IMR-90 (cell line): Measurements from ENCODE around the gene USP53. TPM values are rescaled to one million over a fixed set of nuclear protein-coding genes. Genes with fewer than 3 reads are reported as not detected.

Source experiments
- ATAC-seq: fragments of 200-7000 bp; cut with Tn5 transposase; 2 replicates; pipeline ENCODE4 v1.9.1; 2020; ENCODE audit warnings: low read depth, mild to moderate bottlenecking, moderate library complexity
- BruUV-seq: library from RNA; stranded (reverse); fragments of 400-500 nt; replicated peaks from 2 replicates; lab custom pipeline; 2021; lab: Mats Ljungman, UMichigan
- CTCF ChIA-PET: fragments of 300-600 bp; formaldehyde crosslinking; extraction: SDS; loops from one replicate; lab custom pipeline; 2021; ENCODE audit warnings: antibody characterized with exemption; lab: Yijun Ruan, JAX
- POLR2A ChIA-PET: fragments of 300-600 bp; sonication (Branson Sonifier 250); formaldehyde crosslinking; loops from one replicate; lab custom pipeline; 2022; ENCODE audit warnings: antibody characterized with exemption; ENCODE audit not compliant: unreplicated experiment; lab: Charles Lee
- DNase-seq: peaks from one replicate; pipeline ENCODE4 v3.0.0; 2013
- H2AFZ ChIP-seq: replicated peaks from 2 replicates; pipeline ENCODE3; 2013; ENCODE audit warnings: low read length, mild to moderate bottlenecking; ENCODE audit not compliant: poor library complexity
- H2AK5ac ChIP-seq: 2 replicates; pipeline ENCODE4 v1.6.1; 2013; ENCODE audit warnings: low read depth, low read length, inconsistent platforms
- H2AK9ac ChIP-seq: replicated peaks from 2 replicates; pipeline ENCODE3; 2013; ENCODE audit warnings: mild to moderate bottlenecking, low read depth, low read length, moderate library complexity; ENCODE audit not compliant: poor library complexity
- H2BK120ac ChIP-seq: 2 replicates; pipeline ENCODE4 v1.6.1; 2013; ENCODE audit warnings: low read depth, low read length, inconsistent platforms
- H2BK15ac ChIP-seq: 3 replicates; pipeline ENCODE4 v1.6.1; 2013; ENCODE audit warnings: low read depth, low read length, inconsistent platforms
- H2BK20ac ChIP-seq: 2 replicates; pipeline ENCODE4 v1.6.1; 2013; ENCODE audit warnings: low read depth, mild to moderate bottlenecking, inconsistent platforms, low read length, moderate library complexity
- H2BK5ac ChIP-seq: 2 replicates; pipeline ENCODE4 v1.6.1; 2013; ENCODE audit warnings: mild to moderate bottlenecking, low read depth, low read length, inconsistent platforms; ENCODE audit not compliant: poor library complexity, severe bottlenecking
- H3K14ac ChIP-seq: replicated peaks from 2 replicates; pipeline ENCODE4 v1.6.1; 2013; ENCODE audit warnings: low read depth, low read length, inconsistent platforms
- H3K18ac ChIP-seq: 2 replicates; pipeline ENCODE4 v1.6.1; 2013; ENCODE audit warnings: low read depth, low read length, control low read depth
- H3K23ac ChIP-seq: 2 replicates; pipeline ENCODE4 v1.6.1; 2013; ENCODE audit warnings: low read depth, low read length, inconsistent platforms
- H3K27ac ChIP-seq: 2 replicates; pipeline ENCODE4 v1.5.1; 2013; ENCODE audit warnings: mild to moderate bottlenecking, control low read depth, low read length; ENCODE audit not compliant: insufficient read depth
- H3K27me3 ChIP-seq: 2 replicates; pipeline ENCODE4 v1.6.1; 2013; ENCODE audit warnings: low read length; ENCODE audit not compliant: control insufficient read depth, insufficient read depth
- H3K36me3 ChIP-seq: 2 replicates; pipeline ENCODE4 v1.6.1; 2013; ENCODE audit warnings: low read length, mixed read lengths; ENCODE audit not compliant: control insufficient read depth, insufficient read depth
- H3K4ac ChIP-seq: 2 replicates; pipeline ENCODE4 v1.6.1; 2013; ENCODE audit warnings: low read depth, low read length, inconsistent platforms
- H3K4me1 ChIP-seq: 2 replicates; pipeline ENCODE4 v1.6.1; 2013; ENCODE audit warnings: low read length, mixed read lengths; ENCODE audit not compliant: control insufficient read depth, insufficient read depth
- H3K4me2 ChIP-seq: 2 replicates; pipeline ENCODE4 v1.6.1; 2013; ENCODE audit warnings: low read depth, mild to moderate bottlenecking, control low read depth, low read length, moderate library complexity
- H3K4me3 ChIP-seq: 2 replicates; pipeline ENCODE4 v1.5.1; 2013; ENCODE audit warnings: low read depth, mild to moderate bottlenecking, control low read depth, low read length, moderate library complexity; ENCODE audit not compliant: insufficient read depth
- H3K56ac ChIP-seq: 2 replicates; pipeline ENCODE4 v1.6.1; 2013; ENCODE audit warnings: low read length, inconsistent platforms; ENCODE audit not compliant: insufficient read depth; ENCODE audit errors: extremely low read depth
- H3K79me1 ChIP-seq, 2 experiments: 2 replicates each; pipeline ENCODE4 v1.6.1; 2013; ENCODE audit warnings: low read length in 2 of 2, inconsistent platforms in 1 of 2, low read depth in 1 of 2
- H3K9ac ChIP-seq: 2 replicates; pipeline ENCODE4 v1.6.1; 2013; ENCODE audit warnings: low read depth, low read length, control low read depth
- H3K9me1 ChIP-seq: 2 replicates; pipeline ENCODE4 v1.6.1; 2013; ENCODE audit warnings: low read length, inconsistent platforms; ENCODE audit not compliant: insufficient read depth
- H3K9me3 ChIP-seq: 2 replicates; pipeline ENCODE4 v1.6.1; 2013; ENCODE audit warnings: low read length; ENCODE audit not compliant: control insufficient read depth, insufficient read depth
- H4K20me1 ChIP-seq: 2 replicates; pipeline ENCODE4 v1.6.1; 2013; ENCODE audit warnings: low read length, inconsistent platforms; ENCODE audit not compliant: insufficient read depth
- H4K5ac ChIP-seq: 2 replicates; pipeline ENCODE4 v1.6.1; 2013; ENCODE audit warnings: mild to moderate bottlenecking, low read depth, low read length, control low read depth
- H4K8ac ChIP-seq, 2 experiments: 2 replicates each; pipeline ENCODE4 v1.6.1; 2013; ENCODE audit warnings: low read depth in 2 of 2, low read length in 2 of 2, control low read depth in 1 of 2, inconsistent platforms in 1 of 2
- H4K91ac ChIP-seq: 2 replicates; pipeline ENCODE4 v1.6.1; 2013; ENCODE audit warnings: low read depth, low read length, inconsistent platforms; ENCODE audit not compliant: insufficient read depth
- BHLHE40 ChIP-seq: fragments of 150-350 bp; IDR thresholded peaks from 2 replicates; pipeline ENCODE4 v1.6.1; 2016; ENCODE audit warnings: mild to moderate bottlenecking, low read depth, low read length
- CEBPB ChIP-seq: IDR thresholded peaks from 2 replicates; pipeline ENCODE4 v1.6.1; 2012; ENCODE audit warnings: low read depth, low read length, improper control_type of control experiment
- CHD1 ChIP-seq: IDR thresholded peaks from 2 replicates; pipeline ENCODE4 v1.6.1; 2012; ENCODE audit warnings: low read depth, low read length, improper control_type of control experiment
- CTCF ChIP-seq: conservative IDR thresholded peaks from 2 replicates; pipeline ENCODE4 v1.5.1; 2012; ENCODE audit warnings: mild to moderate bottlenecking, low read depth, low read length, improper control_type of control experiment
- FOS ChIP-seq: fragments of 150-350 bp; IDR thresholded peaks from 2 replicates; pipeline ENCODE4 v1.6.1; 2016; ENCODE audit warnings: low read depth, low read length
- MAFK ChIP-seq: IDR thresholded peaks from 2 replicates; pipeline ENCODE4 v1.6.1; 2012; ENCODE audit warnings: low read depth, low read length, improper control_type of control experiment
- MAZ ChIP-seq: IDR thresholded peaks from 2 replicates; pipeline ENCODE4 v1.6.1; 2012; ENCODE audit warnings: low read depth, mild to moderate bottlenecking, low read length, improper control_type of control experiment, moderate library complexity, borderline replicate concordance
- MXI1 ChIP-seq: IDR thresholded peaks from 2 replicates; pipeline ENCODE4 v1.6.1; 2012; ENCODE audit warnings: low read depth, mild to moderate bottlenecking, low read length, moderate library complexity, borderline replicate concordance
- NFE2L2 ChIP-seq: fragments of 150-350 bp; IDR thresholded peaks from 2 replicates; pipeline ENCODE4 v1.6.1; 2016; ENCODE audit warnings: low read depth, mild to moderate bottlenecking, low read length
- POLR2A ChIP-seq: IDR thresholded peaks from 2 replicates; pipeline ENCODE4 v1.6.1; 2012; ENCODE audit warnings: mild to moderate bottlenecking, low read depth, low read length
- RAD21 ChIP-seq: IDR thresholded peaks from 2 replicates; pipeline ENCODE4 v1.6.1; 2012; ENCODE audit warnings: low read length, improper control_type of control experiment
- RCOR1 ChIP-seq: IDR thresholded peaks from 2 replicates; pipeline ENCODE4 v1.6.1; 2012; ENCODE audit warnings: mild to moderate bottlenecking, low read length, improper control_type of control experiment; ENCODE audit not compliant: insufficient replicate concordance
- RFX5 ChIP-seq: IDR thresholded peaks from 2 replicates; pipeline ENCODE4 v1.8.0; 2012; ENCODE audit warnings: low read depth, mild to moderate bottlenecking, low read length, moderate library complexity
- SMC3 ChIP-seq: fragments of 150-350 bp; IDR thresholded peaks from 2 replicates; pipeline ENCODE4 v1.6.1; 2016; ENCODE audit warnings: low read depth, mild to moderate bottlenecking, antibody characterized with exemption, low read length, moderate library complexity
- USF2 ChIP-seq: fragments of 150-350 bp; IDR thresholded peaks from 2 replicates; pipeline ENCODE4 v1.6.1; 2017; ENCODE audit warnings: mild to moderate bottlenecking, antibody characterized with exemption, low read length, low read depth
- WGBS, 2 experiments: methylation state at CpG; one replicate each; pipeline versions ENCODE4 v1.1.5 to v1.1.7; 2013; ENCODE audit warnings: missing lambda C conversion rate in 2 of 2; ENCODE audit not compliant: insufficient read length in 1 of 2; ENCODE audit errors: extremely low coverage in 2 of 2; 5-methylcytosine and 5-hydroxymethylcytosine counted together
- dilution Hi-C: fragments of 300-500 bp; cut with HindIII; formaldehyde crosslinking; loops from one replicate; pipeline ENCODE4 v1.14.3; 2018; ENCODE audit warnings: low sequenced_read_pairs; ENCODE audit not compliant: unreplicated experiment
- in situ Hi-C: fragments of 300-500 bp; cut with MboI; formaldehyde crosslinking; loops from 3 replicates; pipeline ENCODE4 v1.14.3; 2019; ENCODE audit warnings: low sequenced_read_pairs, inconsistent platforms, mixed read lengths
- intact Hi-C: fragments of 100-400 bp; cut with micrococcal nuclease; formaldehyde crosslinking; loops from 2 replicates; pipeline ENCODE4 v1.10.0; 2022
- polyA plus RNA-seq, 3 experiments: library from polyadenylated mRNA; depleted of rRNA; stranded (reverse); fragments of >200 nt; gene quantifications; 2 replicates each; pipeline ENCODE4 v1.2.3, GENCODE V29; 2012; ENCODE audit warnings: low replicate concordance in 1 of 3
- total RNA-seq: library from RNA; depleted of rRNA; stranded (reverse); fragments of >200 nt; gene quantifications from 2 replicates; pipeline ENCODE4 v1.2.3, GENCODE V29; 2012

Gene USP53
- total and polyA plus RNA-seq, 2 of the 4 experiments (the other 2 are of a cell fraction), result 11.2 to 24.0 TPM

GRCh38 chr4:119218093-119218492, 5.6 kb downstream of the USP53 start (continued):
- TF ChIP-seq SMC3 (no peak), MAFK (no peak), USF2 (no peak)

GRCh38 chr4:119221412-119221811, 8.9 kb downstream of the USP53 start:
- no peak overlapping the region for H3K4ac ChIP-seq
- BruUV-seq, result no TSS peak
- no peak overlapping the region for H2BK5ac ChIP-seq
- H3K36me3 ChIP-seq, result peaks cover 6% of the 10 kb centered on the region
- no peak overlapping the region for H3K9ac ChIP-seq
- H3K18ac ChIP-seq, result no peak overlapping the region
- no peak overlapping the region for H3K14ac ChIP-seq
- H4K91ac ChIP-seq, result no peak overlapping the region
- peaks cover 15 to 24% of the 10 kb centered on the region in 2 experiments; a peak in 3 of 4 replicates for H3K79me1 ChIP-seq
- H4K8ac ChIP-seq, result no peak overlapping the region
- no peaks in the 10 kb centered on the region for H4K20me1 ChIP-seq
- ATAC-seq, result no peak
- H3K4me3 ChIP-seq, result no peak overlapping the region
- in situ Hi-C loops (no loop called here), dilution Hi-C loops (no loop called here), intact Hi-C loops (no loop called here)
- no peaks in the 10 kb centered on the region for H3K27me3 ChIP-seq
- no peaks in the 10 kb centered on the region; the same call in 1 of the 2 replicates for H3K9me3 ChIP-seq
- H3K23ac ChIP-seq, result no peak overlapping the region
- no peaks in the 10 kb centered on the region; the same call in 1 of the 2 replicates for H3K4me1 ChIP-seq
- no peak overlapping the region for H2AK5ac ChIP-seq
- no peak overlapping the region for H2BK15ac ChIP-seq
- H4K5ac ChIP-seq, result no peak overlapping the region
- WGBS, 2 experiments, result 75% methylated on average over 2 of the region's 4 CpGs; no CpG with 5 or more reads in 1 of the 2 experiments
- H2BK120ac ChIP-seq, result no peak overlapping the region
- H2BK20ac ChIP-seq, result no peak overlapping the region
- no peak for DNase-seq
- POLR2A ChIA-PET, result interaction anchor here (0.6 to 1.5 kb wide), 3 partner anchors 9 to 191 kb away, joined by 3 to 5 read pairs (median 3); partner anchors contain the start of gene USP53
- no peak overlapping the region for H2AFZ ChIP-seq
- H3K4me2 ChIP-seq, result no peak overlapping the region
- H3K56ac ChIP-seq, result no peak overlapping the region
- H3K9me1 ChIP-seq, result no peaks in the 10 kb centered on the region
- CTCF ChIA-PET, result interaction anchor here (0.7 kb wide), 1 partner anchor 8 kb away, joined by 4 read pairs; no protein-coding TSS in a partner anchor
- H3K27ac ChIP-seq, result no peak overlapping the region
- no peak overlapping the region for H2AK9ac ChIP-seq
- TF ChIP-seq CHD1 (no peak), MAFK (no peak), RCOR1 (no peak), RFX5 (no peak), MXI1 (no peak), CEBPB (no peak), CTCF (no peak), BHLHE40 (no peak), MAZ (no peak), RAD21 (no peak), POLR2A (no peak), SMC3 (no peak), FOS (no peak), NFE2L2 (no peak)
